GM12878 (cell line): ENCODE results near the gene MCEMP1. TPM values are rescaled to one million over a fixed set of nuclear protein-coding genes. Genes with fewer than 3 reads are reported as not detected.

Source experiments
- CREM ChIP-seq: IDR thresholded peaks from 2 replicates; pipeline ENCODE4 v1.6.1; 2014; ENCODE audit warnings: antibody characterized with exemption, low read depth
- E2F8 ChIP-seq: fragments of 450-650 bp; IDR thresholded peaks from 2 replicates; pipeline ENCODE4 v1.6.1; 2018; ENCODE audit warnings: mild to moderate bottlenecking, low read depth, moderate library complexity; ENCODE audit not compliant: partially characterized antibody
- EGR1 ChIP-seq, 2 experiments: IDR thresholded peaks; 1 replicate in 1 of 2; 2 replicates in 1 of 2; pipeline ENCODE4 v1.6.1; 2011 to 2012; ENCODE audit warnings: low read depth in 2 of 2, low read length in 2 of 2, borderline replicate concordance in 1 of 2, mild to moderate bottlenecking in 1 of 2, moderate library complexity in 1 of 2
- GABPA ChIP-seq: IDR thresholded peaks from 2 replicates; pipeline ENCODE4 v1.6.1; 2014; ENCODE audit warnings: antibody characterized with exemption, low read depth, mild to moderate bottlenecking, inconsistent platforms
- HDAC6 ChIP-seq: fragments of 200-600 bp; sonication (generic); IDR thresholded peaks from one replicate; pipeline ENCODE4 v1.8.0; 2017; ENCODE audit warnings: antibody characterized with exemption; ENCODE audit not compliant: unreplicated experiment
- HSF1 ChIP-seq: fragments of 150-350 bp; IDR thresholded peaks from 2 replicates; pipeline ENCODE4 v1.6.1; 2014; ENCODE audit warnings: mild to moderate bottlenecking, low read depth, low read length
- IKZF2 ChIP-seq, 2 experiments: fragments of 450-650 bp; IDR thresholded peaks; 2 replicates each; pipeline ENCODE4 v1.6.1; 2017; ENCODE audit warnings: mild to moderate bottlenecking in 2 of 2, moderate library complexity in 2 of 2
- MEF2A ChIP-seq: IDR thresholded peaks from 2 replicates; pipeline ENCODE4 v1.6.1; 2011; ENCODE audit warnings: low read depth, mild to moderate bottlenecking, low read length, moderate library complexity; ENCODE audit not compliant: insufficient read depth
- NFXL1 ChIP-seq: fragments of 450-650 bp; IDR thresholded peaks from 2 replicates; pipeline ENCODE4 v1.6.1; 2017; ENCODE audit warnings: antibody characterized with exemption, mild to moderate bottlenecking, borderline replicate concordance
- NR2C1 ChIP-seq: fragments of 450-650 bp; IDR thresholded peaks from 2 replicates; pipeline ENCODE4 v1.6.1; 2017; ENCODE audit warnings: antibody characterized with exemption, mild to moderate bottlenecking, moderate library complexity
- NR2C2 ChIP-seq: IDR thresholded peaks from 2 replicates; pipeline ENCODE4 v1.6.1; 2011; ENCODE audit warnings: borderline replicate concordance, low read depth; ENCODE audit not compliant: control insufficient read depth, insufficient read length
- PBX3 ChIP-seq: IDR thresholded peaks from 2 replicates; pipeline ENCODE4 v1.6.1; 2011; ENCODE audit warnings: mild to moderate bottlenecking, low read depth, low read length, moderate library complexity; ENCODE audit not compliant: insufficient replicate concordance
- POLR2A ChIP-seq: IDR thresholded peaks from 2 replicates; pipeline ENCODE4 v1.6.1; 2011; ENCODE audit warnings: low read depth, mild to moderate bottlenecking, low read length
- SMARCA5 ChIP-seq: fragments of 450-650 bp; IDR thresholded peaks from 2 replicates; pipeline ENCODE4 v1.6.1; 2017; ENCODE audit warnings: mild to moderate bottlenecking
- SREBF1 ChIP-seq: IDR thresholded peaks from 2 replicates; pipeline ENCODE4 v1.6.1; 2012; ENCODE audit warnings: mild to moderate bottlenecking, low read length
- TCF12 ChIP-seq: IDR thresholded peaks from 2 replicates; pipeline ENCODE4 v1.6.1; 2011; ENCODE audit warnings: low read depth, mild to moderate bottlenecking, low read length
- YBX1 ChIP-seq: fragments of 450-650 bp; IDR thresholded peaks from 2 replicates; pipeline ENCODE4 v1.6.1; 2016; ENCODE audit warnings: antibody characterized with exemption
- ZNF207 ChIP-seq: fragments of 450-650 bp; IDR thresholded peaks from 2 replicates; pipeline ENCODE4 v1.6.1; 2014; ENCODE audit warnings: antibody characterized with exemption, mild to moderate bottlenecking, borderline replicate concordance
- ZSCAN29 ChIP-seq: fragments of 450-650 bp; IDR thresholded peaks from 2 replicates; pipeline ENCODE4 v1.6.1; 2017; ENCODE audit warnings: mild to moderate bottlenecking, moderate library complexity
- polyA plus RNA-seq, 11 experiments: library from polyadenylated mRNA; depleted of rRNA in 4 of 11; unstranded in 6 of 11; stranded (reverse) in 5 of 11; fragments of >200 nt; fragmentation: Nextera tagmentation in 4 of 11; fragmentation: Illumina TruSeq in 1 of 11; extraction: Ambion mirVana in 4 of 11; extraction: Trizol in 1 of 11; gene quantifications; 1 replicate in 1 of 11; 2 replicates in 10 of 11; pipeline versions ENCODE4 v1.2.1 to v1.2.3, GENCODE V29; 2011 to 2016; ENCODE audit warnings: inconsistent platforms in 2 of 11, missing spikeins in 2 of 11, low read depth in 1 of 11
- total RNA-seq, 4 experiments: library from RNA; depleted of rRNA in 3 of 4; stranded (reverse); fragments of >200 nt in 3 of 4; fragmentation: Illumina TruSeq in 1 of 4; extraction: Trizol in 1 of 4; gene quantifications; 2 replicates each; pipeline versions ENCODE4 v1.2.1 to v1.2.3, GENCODE V29; 2013 to 2021
- TF ChIP-seq, protein P1 (sequence below): fragments of 450-650 bp; IDR thresholded peaks from 2 replicates; pipeline ENCODE4 v1.6.1; 2017; ENCODE audit warnings: low read depth, mild to moderate bottlenecking, moderate library complexity
- TF ChIP-seq, protein P2 (sequence below): fragments of 150-350 bp; IDR thresholded peaks from 2 replicates; pipeline ENCODE4 v1.6.1; 2016; ENCODE audit warnings: low read depth, low read length

Gene MCEMP1
- total and polyA plus RNA-seq, 10 of the 15 experiments (the other 5 are each of a cell fraction or from before 2014, with no cell fraction given), result 0.08 to 0.55 (median 0.26) TPM; not detected in 1

DNA sequence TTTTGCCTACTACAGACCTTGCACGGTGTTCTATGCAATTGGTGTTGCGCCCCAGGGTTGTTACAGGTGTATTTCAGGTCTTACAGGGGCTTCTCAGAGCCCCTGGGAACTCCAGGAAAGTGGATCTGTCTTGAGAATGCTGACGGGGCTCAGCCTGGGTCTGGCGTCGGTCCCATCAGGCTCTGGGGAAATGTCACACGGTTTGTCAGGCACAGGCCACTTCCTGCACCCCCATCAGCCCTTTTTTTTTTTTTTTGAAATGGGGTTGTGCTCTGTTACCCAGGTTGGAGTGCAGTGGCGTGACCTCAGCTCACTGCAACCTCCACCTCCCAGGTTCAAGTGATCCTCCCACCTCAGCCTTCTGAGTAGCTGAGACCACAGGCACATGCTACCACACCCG is 41.8 kb downstream of the MCEMP1 start (continued):
- no peak for TF ChIP-seq EGR1 (IDR thresholded peaks at IDR 0.05; ENCODE audit: borderline replicate concordance in 1 of 2, low read depth in 2 of 2, low read length in 2 of 2)
- no peak for TF ChIP-seq IKZF2 (IDR thresholded peaks at IDR 0.05)
- TF ChIP-seq HDAC6, result no peak
- no peak for TF ChIP-seq YBX1
- no peak for TF ChIP-seq HSF1
- TF ChIP-seq POLR2A, result no peak
- TF ChIP-seq GABPA, result no peak
- TF ChIP-seq, protein P1, sequence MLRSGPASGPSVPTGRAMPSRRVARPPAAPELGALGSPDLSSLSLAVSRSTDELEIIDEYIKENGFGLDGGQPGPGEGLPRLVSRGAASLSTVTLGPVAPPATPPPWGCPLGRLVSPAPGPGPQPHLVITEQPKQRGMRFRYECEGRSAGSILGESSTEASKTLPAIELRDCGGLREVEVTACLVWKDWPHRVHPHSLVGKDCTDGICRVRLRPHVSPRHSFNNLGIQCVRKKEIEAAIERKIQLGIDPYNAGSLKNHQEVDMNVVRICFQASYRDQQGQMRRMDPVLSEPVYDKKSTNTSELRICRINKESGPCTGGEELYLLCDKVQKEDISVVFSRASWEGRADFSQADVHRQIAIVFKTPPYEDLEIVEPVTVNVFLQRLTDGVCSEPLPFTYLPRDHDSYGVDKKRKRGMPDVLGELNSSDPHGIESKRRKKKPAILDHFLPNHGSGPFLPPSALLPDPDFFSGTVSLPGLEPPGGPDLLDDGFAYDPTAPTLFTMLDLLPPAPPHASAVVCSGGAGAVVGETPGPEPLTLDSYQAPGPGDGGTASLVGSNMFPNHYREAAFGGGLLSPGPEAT, result no peak
- no peak for TF ChIP-seq NFXL1
- no peak for TF ChIP-seq SMARCA5
- TF ChIP-seq E2F8, result no peak
- no peak for TF ChIP-seq ZSCAN29
- no peak for TF ChIP-seq PBX3
- TF ChIP-seq TCF12, result 0 out of 2 replicates have a peak, but pooled peaks have one; percentile 37
- TF ChIP-seq, protein P2, sequence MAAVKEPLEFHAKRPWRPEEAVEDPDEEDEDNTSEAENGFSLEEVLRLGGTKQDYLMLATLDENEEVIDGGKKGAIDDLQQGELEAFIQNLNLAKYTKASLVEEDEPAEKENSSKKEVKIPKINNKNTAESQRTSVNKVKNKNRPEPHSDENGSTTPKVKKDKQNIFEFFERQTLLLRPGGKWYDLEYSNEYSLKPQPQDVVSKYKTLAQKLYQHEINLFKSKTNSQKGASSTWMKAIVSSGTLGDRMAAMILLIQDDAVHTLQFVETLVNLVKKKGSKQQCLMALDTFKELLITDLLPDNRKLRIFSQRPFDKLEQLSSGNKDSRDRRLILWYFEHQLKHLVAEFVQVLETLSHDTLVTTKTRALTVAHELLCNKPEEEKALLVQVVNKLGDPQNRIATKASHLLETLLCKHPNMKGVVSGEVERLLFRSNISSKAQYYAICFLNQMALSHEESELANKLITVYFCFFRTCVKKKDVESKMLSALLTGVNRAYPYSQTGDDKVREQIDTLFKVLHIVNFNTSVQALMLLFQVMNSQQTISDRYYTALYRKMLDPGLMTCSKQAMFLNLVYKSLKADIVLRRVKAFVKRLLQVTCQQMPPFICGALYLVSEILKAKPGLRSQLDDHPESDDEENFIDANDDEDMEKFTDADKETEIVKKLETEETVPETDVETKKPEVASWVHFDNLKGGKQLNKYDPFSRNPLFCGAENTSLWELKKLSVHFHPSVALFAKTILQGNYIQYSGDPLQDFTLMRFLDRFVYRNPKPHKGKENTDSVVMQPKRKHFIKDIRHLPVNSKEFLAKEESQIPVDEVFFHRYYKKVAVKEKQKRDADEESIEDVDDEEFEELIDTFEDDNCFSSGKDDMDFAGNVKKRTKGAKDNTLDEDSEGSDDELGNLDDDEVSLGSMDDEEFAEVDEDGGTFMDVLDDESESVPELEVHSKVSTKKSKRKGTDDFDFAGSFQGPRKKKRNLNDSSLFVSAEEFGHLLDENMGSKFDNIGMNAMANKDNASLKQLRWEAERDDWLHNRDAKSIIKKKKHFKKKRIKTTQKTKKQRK, result no peak
- no peak for TF ChIP-seq NR2C1
- 0 out of 2 replicates have a peak, but pooled peaks have one; percentile 16 for TF ChIP-seq CREM
- TF ChIP-seq MEF2A, result no peak
- TF ChIP-seq NR2C2, result no peak
- TF ChIP-seq SREBF1, result no peak
- no peak for TF ChIP-seq ZNF207
